Heart left ventricle (tissue), 16 donors: ENCODE data around the gene SEMG1. TPM values are rescaled to one million over a fixed set of nuclear protein-coding genes. Genes with fewer than 3 reads are reported as not detected.

ENCODE experiments used
- ATAC-seq, 4 donors: fragments of 200-7000 bp; cut with Tn5 transposase; one replicate each; pipeline ENCODE4 v1.9.1; 2020 to 2022; ENCODE audit warnings: moderate library complexity in 4 of 4, mild to moderate bottlenecking in 3 of 4, moderate number of reproducible peaks in 1 of 4
- DNase-seq, 5 donors: peaks; one replicate each; pipeline ENCODE4 v3.0.0-alpha.2; 2020
- H3K27ac ChIP-seq, 12 donors: fragments of 200-600 bp; sonication (generic) in 4 of 12; one replicate each; pipeline versions ENCODE4 v1.5.0 to v1.8.0; 2016 to 2022; ENCODE audit warnings: mild to moderate bottlenecking in 2 of 12
- H3K27me3 ChIP-seq, 9 donors: fragments of 200-600 bp; sonication (generic) in 2 of 9; one replicate each; pipeline versions ENCODE4 v1.5.1 to v1.8.0; 2016 to 2022; ENCODE audit warnings: mild to moderate bottlenecking in 3 of 9
- H3K36me3 ChIP-seq, 9 donors: fragments of 200-600 bp; sonication (generic) in 2 of 9; one replicate each; pipeline versions ENCODE4 v1.5.0 to v1.8.0; 2018 to 2022; ENCODE audit warnings: mild to moderate bottlenecking in 2 of 9
- H3K4me1 ChIP-seq, 12 donors: fragments of 200-600 bp; sonication (generic) in 4 of 12; one replicate each; pipeline versions ENCODE4 v1.5.0 to v1.8.0; 2016 to 2022; ENCODE audit warnings: mild to moderate bottlenecking in 3 of 12
- H3K4me3 ChIP-seq, 12 donors: fragments of 200-600 bp; sonication (generic) in 4 of 12; one replicate each; pipeline versions ENCODE4 v1.5.0 to v1.8.0; 2017 to 2022; ENCODE audit warnings: mild to moderate bottlenecking in 9 of 12, moderate library complexity in 4 of 12
- H3K9me3 ChIP-seq, 12 donors: fragments of 200-600 bp; sonication (generic) in 4 of 12; one replicate each; pipeline versions ENCODE4 v1.5.0 to v1.8.0; 2016 to 2022; ENCODE audit warnings: mild to moderate bottlenecking in 1 of 12
- POLR2A ChIP-seq, 2 donors: fragments of 450-650 bp; IDR thresholded peaks; one replicate each; pipeline ENCODE4 v1.6.1; 2017; ENCODE audit warnings: antibody characterized with exemption in 2 of 2, mild to moderate bottlenecking in 2 of 2, moderate library complexity in 2 of 2
- WGBS, 4 donors: extraction: QIAGEN DNeasy Blood & Tissue Kit in 2 of 4; methylation state at CpG; one replicate each; pipeline versions ENCODE4 v1.1.5 to v1.1.7; 2013 to 2018; 5-methylcytosine and 5-hydroxymethylcytosine counted together
- intact Hi-C, 10 donors: fragments of 100-400 bp; cut with DNase I; formaldehyde crosslinking; loops; one replicate each; pipeline versions ENCODE4 v1.11.1 to v1.14.2; 2022
- polyA plus RNA-seq, 2 donors: library from polyadenylated mRNA; stranded (reverse); fragments of 200-250 nt; gene quantifications; one replicate each; pipeline ENCODE4 v1.2.3, GENCODE V29; 2013
- total RNA-seq, 9 donors: library from RNA; depleted of rRNA in 2 of 9; stranded (reverse); fragments of >200 nt in 2 of 9; fragmentation: NEBNext Ultra II Directional in 3 of 9; extraction: Animal tissue kit (Norgen Biotek cat#: 25700) in 3 of 9; gene quantifications; one replicate each; pipeline versions ENCODE4 v1.1.0 to v1.2.4, GENCODE V29; 2016 to 2023
- TF ChIP-seq, protein P1 (sequence below), 12 donors: fragments of 200-600 bp; sonication (generic) in 4 of 12; IDR thresholded peaks; one replicate each; pipeline versions ENCODE4 v1.5.0 to v1.8.0; 2018 to 2022; ENCODE audit warnings: antibody characterized with exemption in 12 of 12, mild to moderate bottlenecking in 5 of 12
- donor health status: ischemic (EF 13 %, LVEDD 7.1; RV severe dilation, severe dysfunction).
- donor health status: healthy with polysubstance abuse.
- donor health status: DM: no; HTN: yes; CAD: no.
- donor health status: DM: no; HTN: no; CAD: no.
- donor health status: ischemic (EF 25% LVEDD 6.9; RV normal size, moderate dysfunction).
- donor health status: ischemic (EF 25% LVEDD 5.7; RV mildly dilated, moderate dysfunction).
- donor health status: healthy.
- donor health status: DM: yes; HTN: yes; CAD: no.
- donor health status: ischemic (EF 35%, LVEDD 5.7; RV mildly dilated, moderate dysfunction).
- donor health status: nonischemic (EF 11% LVEDD 7.7; RV severe dilation, severe dysfunction).
- donor health status: DM: yes; HTN: yes; CAD: no.
- donor health status: PGD.
- donor health status: ischemic (EF 29% LVEDD 5.4; RV normal size, mild dysfunction).
- donor health status: nonischemic (EF 23%, LVEDD 6.1; RV moderate dilation, normal function).

The SEMG1 gene
- total and polyA plus RNA-seq, 11 donors = not detected

DNA sequence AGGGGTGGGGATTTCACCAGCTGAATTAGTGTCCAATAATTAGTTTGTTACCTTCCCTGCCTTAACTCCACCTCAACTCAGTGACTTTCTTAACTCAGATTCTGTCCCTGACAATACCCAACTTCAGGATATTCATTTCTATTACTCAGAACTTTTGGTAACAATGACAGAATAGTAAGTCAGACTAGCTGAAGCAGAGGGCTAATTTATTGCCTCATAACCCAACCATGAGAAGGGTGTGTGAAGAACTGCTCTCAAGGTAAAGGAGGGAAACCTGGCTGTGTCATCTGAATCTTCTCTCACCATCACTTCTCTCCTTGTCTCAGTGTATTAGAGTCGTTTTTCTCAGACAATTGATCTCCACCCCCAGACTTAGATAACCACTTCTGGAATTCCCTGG, 33.3 kb upstream of the SEMG1 start:
- WGBS, 4 donors = 14 to 21% (median 19%) methylated on average over 1 of the region's 1 CpG
- Histone ChIP-seq H3K27ac (no peak overlapping the region), H3K4me1 (no peaks in the 10 kb centered on the region), H3K9me3 (peaks cover 0 to 15% (median 0%) of the 10 kb centered on the region in 12 donors), H3K36me3 (no peaks in the 10 kb centered on the region), H3K4me3 (no peak overlapping the region), H3K27me3 (peaks cover 0 to 10% (median 0%) of the 10 kb centered on the region in 9 donors)
- no peak for TF ChIP-seq POLR2A (IDR thresholded peaks at IDR 0.05)
- TF ChIP-seq, protein P1, sequence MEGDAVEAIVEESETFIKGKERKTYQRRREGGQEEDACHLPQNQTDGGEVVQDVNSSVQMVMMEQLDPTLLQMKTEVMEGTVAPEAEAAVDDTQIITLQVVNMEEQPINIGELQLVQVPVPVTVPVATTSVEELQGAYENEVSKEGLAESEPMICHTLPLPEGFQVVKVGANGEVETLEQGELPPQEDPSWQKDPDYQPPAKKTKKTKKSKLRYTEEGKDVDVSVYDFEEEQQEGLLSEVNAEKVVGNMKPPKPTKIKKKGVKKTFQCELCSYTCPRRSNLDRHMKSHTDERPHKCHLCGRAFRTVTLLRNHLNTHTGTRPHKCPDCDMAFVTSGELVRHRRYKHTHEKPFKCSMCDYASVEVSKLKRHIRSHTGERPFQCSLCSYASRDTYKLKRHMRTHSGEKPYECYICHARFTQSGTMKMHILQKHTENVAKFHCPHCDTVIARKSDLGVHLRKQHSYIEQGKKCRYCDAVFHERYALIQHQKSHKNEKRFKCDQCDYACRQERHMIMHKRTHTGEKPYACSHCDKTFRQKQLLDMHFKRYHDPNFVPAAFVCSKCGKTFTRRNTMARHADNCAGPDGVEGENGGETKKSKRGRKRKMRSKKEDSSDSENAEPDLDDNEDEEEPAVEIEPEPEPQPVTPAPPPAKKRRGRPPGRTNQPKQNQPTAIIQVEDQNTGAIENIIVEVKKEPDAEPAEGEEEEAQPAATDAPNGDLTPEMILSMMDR (IDR thresholded peaks at IDR 0.05) = no peak
- ATAC-seq = no peak
- DNase-seq = no peak
- intact Hi-C loops = no loop called here

DNA sequence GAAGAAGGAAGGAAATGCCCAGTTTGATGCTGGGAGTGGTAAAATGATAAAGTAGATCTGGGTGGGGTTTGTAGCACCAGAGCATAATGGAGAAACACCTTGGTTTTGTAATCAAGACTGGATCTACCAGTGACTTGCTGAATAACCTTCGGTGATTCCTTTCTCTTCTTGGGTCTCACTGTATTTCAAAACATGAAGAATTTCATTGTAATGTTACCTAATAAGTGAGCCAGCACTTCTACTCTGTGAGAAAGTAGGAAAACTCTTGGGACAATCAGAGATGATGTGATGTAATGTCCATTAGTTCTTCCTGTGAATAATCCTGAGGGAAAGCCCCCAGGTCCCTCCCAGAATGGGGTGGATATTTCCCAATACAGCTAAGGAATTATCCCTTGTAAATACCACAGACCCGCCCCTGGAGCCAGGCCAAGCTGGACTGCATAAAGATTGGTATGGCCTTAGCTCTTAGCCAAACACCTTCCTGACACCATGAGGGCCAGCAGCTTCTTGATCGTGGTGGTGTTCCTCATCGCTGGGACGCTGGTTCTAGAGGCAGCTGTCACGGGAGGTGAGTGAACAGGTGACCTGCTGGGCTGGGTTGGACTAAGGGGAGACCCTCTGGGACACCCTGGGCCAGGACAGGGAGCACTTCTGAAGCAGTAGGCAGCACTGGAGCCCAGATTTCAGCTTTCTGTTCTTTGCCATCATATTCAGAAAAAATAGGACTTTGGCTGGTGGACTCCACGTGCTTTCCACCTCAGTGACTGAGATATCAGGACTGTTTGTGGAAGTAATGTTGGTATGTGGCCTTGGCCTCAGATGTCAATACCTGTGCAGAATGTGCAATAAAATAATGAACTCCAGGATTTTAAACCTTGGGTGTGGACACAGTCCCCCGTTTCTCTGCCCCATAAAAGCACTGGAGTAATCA, 32.1 kb upstream of the SEMG1 start, which contains the start of gene PI3:
TSS of gene PI3 (plus strand) at position 469 of the 931 bp plus-strand sequence. CDS start at position 490, 21 bp downstream.
- TF ChIP-seq POLR2A (IDR thresholded peaks at IDR 0.05) = no peak
- TF ChIP-seq, protein P1 (IDR thresholded peaks at IDR 0.05) = no peak
- peaks cover 0 to 10% (median 0%) of the 10 kb centered on the region in 9 donors for H3K27me3 ChIP-seq
- intact Hi-C loops = no loop called here
- peaks cover 0 to 12% (median 0%) of the 10 kb centered on the region in 12 donors for H3K9me3 ChIP-seq
- H3K4me3 ChIP-seq = no peak within 1 kb of the TSS
- no peaks in the 10 kb centered on the region for H3K4me1 ChIP-seq
- 65 to 76% (median 75%) methylated on average over 7 to 8 of the region's 8 CpGs for WGBS, 4 donors
- H3K27ac ChIP-seq = no peak within 1 kb of the TSS
- H3K36me3 ChIP-seq = no peaks in the 10 kb centered on the region
- ATAC-seq (no peak), DNase-seq (peak in 1 of 5 donors; percentile 18)

DNA sequence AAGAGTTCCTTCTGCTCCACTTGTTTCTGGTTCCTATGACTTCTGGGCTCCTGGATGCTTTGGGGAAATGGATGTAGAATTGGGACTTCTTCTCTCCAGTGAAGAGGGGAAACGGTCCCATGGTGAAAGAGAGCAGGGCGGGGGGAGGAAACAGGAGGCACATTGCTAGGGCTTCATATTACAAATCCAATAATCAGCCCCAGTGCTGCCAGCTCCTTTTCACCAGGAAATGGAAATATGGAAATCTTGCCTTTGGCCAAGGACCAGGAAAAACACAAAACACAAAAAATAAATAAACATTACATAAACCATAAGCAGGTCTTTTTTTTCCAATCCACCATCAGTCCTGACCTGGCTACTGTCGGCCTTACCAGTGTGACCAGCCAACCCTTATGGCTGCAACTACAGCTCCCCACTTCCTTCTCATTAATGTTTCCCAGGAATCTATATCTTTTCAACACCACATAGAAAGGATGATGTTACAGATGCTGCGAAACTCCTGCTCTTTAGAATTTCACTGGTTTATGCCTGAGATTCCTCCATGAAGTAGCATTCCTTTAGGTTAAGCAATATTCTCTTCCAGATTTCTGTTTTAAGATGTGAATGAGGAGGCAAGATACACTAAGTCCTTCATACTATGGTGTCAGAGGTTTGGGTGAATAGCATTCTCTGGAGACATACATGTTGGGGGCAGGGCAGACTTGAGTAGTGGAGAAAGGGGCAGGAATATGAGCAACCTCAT, 30.1 kb upstream of the SEMG1 start:
- Histone ChIP-seq H3K9me3 (no peaks in the 10 kb centered on the region), H3K27ac (no peak overlapping the region), H3K4me1 (no peaks in the 10 kb centered on the region), H3K36me3 (no peaks in the 10 kb centered on the region), H3K4me3 (no peak overlapping the region), H3K27me3 (peaks cover 0 to 7% (median 0%) of the 10 kb centered on the region in 9 donors)
- DNase-seq (no peak), ATAC-seq (no peak)
- TF ChIP-seq, protein P1 (IDR thresholded peaks at IDR 0.05) = no peak
- TF ChIP-seq POLR2A (IDR thresholded peaks at IDR 0.05) = no peak
- WGBS, 4 donors = 64 to 72% (median 67%) methylated on average over 4 of the region's 4 CpGs
- intact Hi-C loops = no loop called here

DNA sequence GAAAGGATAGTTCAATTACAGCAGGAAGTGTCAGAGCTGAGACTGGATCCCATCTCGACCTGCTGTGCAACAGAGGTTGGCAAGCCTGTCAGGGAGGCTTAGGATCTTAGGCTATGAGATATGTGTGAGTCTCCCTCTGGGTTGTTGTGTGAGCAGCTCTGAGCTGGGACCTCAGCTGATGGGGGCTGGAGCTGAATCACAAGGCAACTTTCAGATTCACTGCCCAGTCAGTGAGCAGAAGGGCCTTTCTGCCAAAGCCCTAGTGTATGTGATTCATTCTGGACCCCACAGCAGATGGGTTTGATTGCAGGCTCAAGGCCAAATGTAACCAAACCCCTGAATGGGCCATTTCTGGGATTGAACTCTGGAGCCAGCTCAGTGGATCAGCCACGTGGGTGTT, 27.7 kb upstream of the SEMG1 start:
- peaks cover 0 to 6% (median 0%) of the 10 kb centered on the region in 9 donors for H3K27me3 ChIP-seq
- H3K27ac ChIP-seq = no peak overlapping the region
- no peaks in the 10 kb centered on the region for H3K9me3 ChIP-seq
- no peaks in the 10 kb centered on the region for H3K36me3 ChIP-seq
- WGBS, 4 donors = 26 to 56% (median 52%) methylated on average over 2 of the region's 2 CpGs
- ATAC-seq (no peak), DNase-seq (no peak)
- H3K4me1 ChIP-seq = no peaks in the 10 kb centered on the region
- no peak for TF ChIP-seq POLR2A (IDR thresholded peaks at IDR 0.05)
- TF ChIP-seq, protein P1 (IDR thresholded peaks at IDR 0.05) = no peak
- no peak overlapping the region for H3K4me3 ChIP-seq
- intact Hi-C loops = no loop called here
